Transverse colon (tissue), 4 donors: ENCODE data around the gene DDX39B.

ENCODE experiments used
- EP300 ChIP-seq: sonication (generic); formaldehyde crosslinking; IDR thresholded peaks from one replicate; pipeline ENCODE4 v1.6.1; 2017; ENCODE audit warnings: antibody characterized with exemption, low read depth
- POLR2AphosphoS5 ChIP-seq, 3 donors: sonication (generic); formaldehyde crosslinking; IDR thresholded peaks; one replicate each; pipeline ENCODE4 v1.6.1; 2016; ENCODE audit warnings: antibody characterized with exemption in 3 of 3
- TF ChIP-seq, protein P1 (sequence below), 5 experiments: fragments of 200-600 bp in 3 of 5; fragments of 450-650 bp in 2 of 5; sonication (generic) in 3 of 5; IDR thresholded peaks; 1 replicate in 2 of 5; 2 replicates in 3 of 5; pipeline ENCODE4 v1.5.1; 2016 to 2017; ENCODE audit warnings: antibody characterized with exemption in 5 of 5, inconsistent platforms in 3 of 5, mild to moderate bottlenecking in 2 of 5, moderate library complexity in 1 of 5

DNA sequence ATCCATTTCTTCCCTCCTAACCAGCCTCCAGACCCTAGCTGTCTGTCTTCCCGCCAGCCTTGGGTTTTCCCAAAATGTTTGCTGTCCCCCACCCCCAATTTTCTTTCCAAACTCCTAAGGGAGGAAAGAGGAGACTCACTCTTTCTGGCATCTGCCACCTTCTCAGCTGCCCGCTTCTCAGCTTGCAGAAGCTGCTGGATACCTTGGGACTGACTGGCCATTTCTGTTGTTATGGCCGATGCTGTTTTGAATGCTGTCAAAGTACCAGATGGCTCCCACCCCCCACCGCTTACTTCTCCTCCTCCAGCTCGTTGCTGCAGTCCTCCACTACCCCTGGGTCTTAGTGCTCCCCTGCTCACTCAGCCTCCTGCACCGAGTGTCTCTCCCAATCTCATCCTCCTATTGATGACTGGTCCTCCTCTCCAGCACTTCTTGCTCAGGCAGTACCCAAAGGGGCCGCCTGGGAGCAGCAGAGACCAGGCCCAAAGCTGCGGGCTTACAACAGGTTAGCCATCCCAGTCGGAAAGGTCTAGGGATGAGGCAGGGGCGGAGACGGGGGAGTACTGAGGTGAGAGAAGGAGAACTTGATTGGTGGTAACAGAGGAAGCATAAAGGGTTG is 4.6 kb upstream of the DDX39B start, which contains the start of gene ATP6V1G2:
- TF ChIP-seq, protein P1, sequence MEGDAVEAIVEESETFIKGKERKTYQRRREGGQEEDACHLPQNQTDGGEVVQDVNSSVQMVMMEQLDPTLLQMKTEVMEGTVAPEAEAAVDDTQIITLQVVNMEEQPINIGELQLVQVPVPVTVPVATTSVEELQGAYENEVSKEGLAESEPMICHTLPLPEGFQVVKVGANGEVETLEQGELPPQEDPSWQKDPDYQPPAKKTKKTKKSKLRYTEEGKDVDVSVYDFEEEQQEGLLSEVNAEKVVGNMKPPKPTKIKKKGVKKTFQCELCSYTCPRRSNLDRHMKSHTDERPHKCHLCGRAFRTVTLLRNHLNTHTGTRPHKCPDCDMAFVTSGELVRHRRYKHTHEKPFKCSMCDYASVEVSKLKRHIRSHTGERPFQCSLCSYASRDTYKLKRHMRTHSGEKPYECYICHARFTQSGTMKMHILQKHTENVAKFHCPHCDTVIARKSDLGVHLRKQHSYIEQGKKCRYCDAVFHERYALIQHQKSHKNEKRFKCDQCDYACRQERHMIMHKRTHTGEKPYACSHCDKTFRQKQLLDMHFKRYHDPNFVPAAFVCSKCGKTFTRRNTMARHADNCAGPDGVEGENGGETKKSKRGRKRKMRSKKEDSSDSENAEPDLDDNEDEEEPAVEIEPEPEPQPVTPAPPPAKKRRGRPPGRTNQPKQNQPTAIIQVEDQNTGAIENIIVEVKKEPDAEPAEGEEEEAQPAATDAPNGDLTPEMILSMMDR (IDR thresholded peaks at IDR 0.05), result peak; percentile 94 to 98 (median 97)
- TF ChIP-seq POLR2AphosphoS5 (IDR thresholded peaks at IDR 0.05) (no peak), EP300 (no peak)
